ENCODE data around the gene ABCA13.

DNA sequence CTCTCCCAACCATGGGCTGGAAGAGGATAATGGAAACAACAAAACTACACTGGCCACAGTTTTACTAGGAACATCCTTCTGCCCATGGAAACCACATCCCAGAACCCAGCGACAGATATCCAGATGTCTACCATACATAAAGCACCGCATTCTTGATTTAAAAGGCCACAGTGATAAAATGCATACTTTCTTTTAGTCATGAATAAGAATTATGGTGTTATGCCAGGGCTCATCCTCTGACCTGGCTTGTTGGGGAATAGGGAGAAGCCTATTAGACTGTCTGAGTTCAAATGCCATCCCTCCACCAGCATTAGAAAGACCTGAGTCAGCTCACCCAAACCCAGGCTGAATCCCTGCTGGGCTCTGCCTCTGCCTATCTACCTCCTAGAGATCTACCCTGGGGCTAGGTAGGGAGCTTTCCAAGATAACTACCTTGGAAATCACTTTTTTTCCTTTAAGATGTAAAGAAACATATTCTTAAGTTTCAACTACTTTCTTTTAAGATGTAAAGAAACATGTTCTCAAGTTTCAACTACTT, 5.2 kb downstream of the ABCA13 start:
- no peak for TF ChIP-seq HDGF (IDR thresholded peaks at IDR 0.05; ENCODE audit: borderline replicate concordance)
- TF ChIP-seq FOXA1 (IDR thresholded peaks at IDR 0.05): no peak
- TF ChIP-seq TARDBP (IDR thresholded peaks at IDR 0.05): no peak
- TF ChIP-seq FOXM1 (IDR thresholded peaks at IDR 0.05; ENCODE audit: borderline replicate concordance): no peak
- no peak for TF ChIP-seq BHLHE40 (IDR thresholded peaks at IDR 0.05; ENCODE audit: borderline replicate concordance)
